ENCODE measurements around the gene SGCD. TPM values are rescaled to one million over a fixed set of nuclear protein-coding genes. Genes with fewer than 3 reads are reported as not detected.

Gene SGCD
- total and polyA plus RNA-seq, 10 donors: 0.26 to 5.3 (median 1.3) TPM

DNA sequence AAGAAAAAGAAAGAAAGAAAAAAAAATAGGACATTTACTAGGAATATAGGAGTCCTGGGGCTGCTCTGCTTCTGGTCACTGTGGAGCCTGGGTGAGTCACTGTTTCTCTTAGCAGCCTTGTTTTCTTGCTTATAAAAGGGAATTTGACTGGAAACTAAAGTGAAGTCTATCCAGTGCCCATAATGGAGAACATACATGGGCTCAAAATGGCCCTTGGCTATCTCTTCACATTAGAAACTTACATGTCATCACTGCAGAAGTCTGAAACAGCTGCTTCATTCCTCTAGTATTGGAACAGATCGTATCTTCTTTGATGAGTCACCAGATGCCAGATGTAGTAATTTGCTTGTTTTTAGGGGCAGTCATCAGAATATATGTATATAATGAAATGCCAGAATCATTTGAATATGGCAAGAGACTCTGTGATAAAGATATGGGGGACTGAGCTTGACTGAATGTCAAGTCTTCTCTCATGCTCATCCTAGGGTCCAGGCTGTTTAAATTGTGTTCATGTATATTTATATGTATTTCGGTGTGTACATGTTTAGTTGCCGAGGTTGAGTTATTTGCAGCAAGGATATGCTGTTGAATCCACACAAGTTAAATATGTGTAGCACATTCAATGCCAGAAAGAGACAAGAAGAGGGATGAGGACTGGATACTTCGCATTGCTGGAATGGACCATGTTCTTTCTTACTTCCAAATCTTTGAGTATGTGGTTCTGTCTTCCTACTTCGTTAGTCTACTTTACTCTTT, 56.7 kb downstream of the SGCD start:
- WGBS, 5 donors: 56 to 84% (median 59%) methylated on average over 5 of the region's 5 CpGs
- TF ChIP-seq POLR2A (IDR thresholded peaks at IDR 0.05) (no peak), POLR2AphosphoS5 (IDR thresholded peaks at IDR 0.05) (no peak)
- TF ChIP-seq, protein P1, sequence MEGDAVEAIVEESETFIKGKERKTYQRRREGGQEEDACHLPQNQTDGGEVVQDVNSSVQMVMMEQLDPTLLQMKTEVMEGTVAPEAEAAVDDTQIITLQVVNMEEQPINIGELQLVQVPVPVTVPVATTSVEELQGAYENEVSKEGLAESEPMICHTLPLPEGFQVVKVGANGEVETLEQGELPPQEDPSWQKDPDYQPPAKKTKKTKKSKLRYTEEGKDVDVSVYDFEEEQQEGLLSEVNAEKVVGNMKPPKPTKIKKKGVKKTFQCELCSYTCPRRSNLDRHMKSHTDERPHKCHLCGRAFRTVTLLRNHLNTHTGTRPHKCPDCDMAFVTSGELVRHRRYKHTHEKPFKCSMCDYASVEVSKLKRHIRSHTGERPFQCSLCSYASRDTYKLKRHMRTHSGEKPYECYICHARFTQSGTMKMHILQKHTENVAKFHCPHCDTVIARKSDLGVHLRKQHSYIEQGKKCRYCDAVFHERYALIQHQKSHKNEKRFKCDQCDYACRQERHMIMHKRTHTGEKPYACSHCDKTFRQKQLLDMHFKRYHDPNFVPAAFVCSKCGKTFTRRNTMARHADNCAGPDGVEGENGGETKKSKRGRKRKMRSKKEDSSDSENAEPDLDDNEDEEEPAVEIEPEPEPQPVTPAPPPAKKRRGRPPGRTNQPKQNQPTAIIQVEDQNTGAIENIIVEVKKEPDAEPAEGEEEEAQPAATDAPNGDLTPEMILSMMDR (IDR thresholded peaks at IDR 0.05 in 8 of 11, conservative IDR thresholded peaks at IDR 0.05 in 3 of 11): no peak
- H3K9me3 ChIP-seq: no peaks in the 10 kb centered on the region
- no peaks in the 10 kb centered on the region for H3K4me1 ChIP-seq
- DNase-seq: no peak
- H3K36me3 ChIP-seq: no peaks in the 10 kb centered on the region
- H3K4me3 ChIP-seq: no peak overlapping the region
- intact Hi-C loops (cut with DNase I; ENCODE audit: low total_unique reads): no loop called here
- no peak overlapping the region for H3K27ac ChIP-seq
- no peaks in the 10 kb centered on the region for H3K27me3 ChIP-seq (replicated peaks in 1 of 7)

DNA sequence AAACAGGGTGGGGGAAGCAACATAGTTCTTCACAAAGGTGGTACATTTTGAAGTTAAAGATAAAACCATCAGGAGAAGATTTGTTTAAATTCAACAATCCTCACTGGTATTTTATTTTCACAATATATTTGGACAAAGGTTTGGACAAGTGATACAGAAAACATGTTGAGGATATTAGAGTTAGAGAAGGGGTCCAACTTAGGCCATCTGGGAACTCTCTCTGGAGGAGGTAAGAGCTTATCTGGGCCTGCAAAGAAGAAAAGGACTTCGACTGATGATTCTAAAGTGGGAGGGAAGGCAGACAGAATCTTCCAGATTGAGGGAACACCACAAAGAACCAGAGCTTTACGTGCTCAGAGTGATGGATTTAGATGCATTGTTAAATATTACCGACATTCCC, 58.5 kb downstream of the SGCD start:
- WGBS, 5 donors: 68 to 74% (median 71%) methylated on average over 3 of the region's 3 CpGs
- no peak for DNase-seq
- Histone ChIP-seq H3K27ac (no peak overlapping the region), H3K9me3 (no peaks in the 10 kb centered on the region), H3K4me1 (no peaks in the 10 kb centered on the region), H3K36me3 (no peaks in the 10 kb centered on the region), H3K4me3 (no peak overlapping the region), H3K27me3 (replicated peaks in 1 of 7) (no peaks in the 10 kb centered on the region)
- TF ChIP-seq POLR2AphosphoS5 (IDR thresholded peaks at IDR 0.05) (no peak), POLR2A (IDR thresholded peaks at IDR 0.05) (no peak)
- TF ChIP-seq, protein P1 (IDR thresholded peaks at IDR 0.05 in 8 of 11, conservative IDR thresholded peaks at IDR 0.05 in 3 of 11): no peak
- intact Hi-C loops (cut with DNase I; ENCODE audit: low total_unique reads): no loop called here

DNA sequence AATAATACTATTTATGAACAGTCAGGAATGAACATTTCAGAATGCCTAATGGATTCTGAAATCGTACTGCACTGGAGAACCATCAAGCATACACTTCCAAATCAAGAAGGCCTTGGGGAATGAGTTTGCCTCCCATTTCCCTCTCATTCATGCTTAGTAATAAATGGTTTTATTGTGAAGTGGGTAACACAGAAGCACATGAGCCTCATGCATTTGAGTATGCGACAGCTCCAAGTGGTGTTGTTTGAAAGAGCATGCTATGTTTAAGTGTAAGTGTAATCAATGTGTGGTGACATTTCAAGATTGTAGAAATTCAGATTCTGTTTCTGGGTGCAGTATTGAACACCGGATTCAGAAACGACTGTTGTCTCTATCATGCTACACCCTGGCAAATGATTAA, 60.0 kb downstream of the SGCD start:
- intact Hi-C loops (cut with DNase I; ENCODE audit: low total_unique reads): no loop called here
- no peak overlapping the region for H3K4me3 ChIP-seq
- TF ChIP-seq, protein P1 (IDR thresholded peaks at IDR 0.05 in 8 of 11, conservative IDR thresholded peaks at IDR 0.05 in 3 of 11): no peak
- no peak for TF ChIP-seq POLR2AphosphoS5 (IDR thresholded peaks at IDR 0.05)
- no peak for TF ChIP-seq POLR2A (IDR thresholded peaks at IDR 0.05)
- DNase-seq: no peak
- 80 to 88% (median 87%) methylated on average over 4 of the region's 4 CpGs for WGBS, 5 donors
- H3K27ac ChIP-seq: no peak overlapping the region
- H3K9me3 ChIP-seq: no peaks in the 10 kb centered on the region
- H3K36me3 ChIP-seq: no peaks in the 10 kb centered on the region
- no peaks in the 10 kb centered on the region for H3K4me1 ChIP-seq
- no peaks in the 10 kb centered on the region for H3K27me3 ChIP-seq (replicated peaks in 1 of 7)

DNA sequence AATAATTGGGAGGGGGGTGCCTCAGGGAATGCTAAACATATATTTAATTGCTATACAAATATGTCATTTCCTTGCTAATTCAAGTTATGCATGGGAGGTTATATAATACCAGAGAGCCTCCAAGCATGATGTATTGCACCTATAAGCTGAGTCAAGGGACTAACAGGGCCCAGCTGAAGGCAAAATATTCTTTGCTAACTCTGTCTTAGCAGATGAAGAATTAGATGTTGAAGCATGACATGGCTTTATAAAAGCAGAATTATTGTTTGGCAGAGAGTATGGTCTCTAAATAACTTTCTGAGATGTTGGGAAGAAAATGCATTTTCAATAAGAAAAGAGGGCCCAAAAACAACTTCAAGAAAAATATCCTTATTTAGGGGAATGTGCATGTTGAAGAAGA, 60.4 kb downstream of the SGCD start:
- no peaks in the 10 kb centered on the region for H3K27me3 ChIP-seq (replicated peaks in 1 of 7)
- no peaks in the 10 kb centered on the region for H3K36me3 ChIP-seq
- no peak overlapping the region for H3K27ac ChIP-seq
- H3K4me1 ChIP-seq: no peaks in the 10 kb centered on the region
- intact Hi-C loops (cut with DNase I; ENCODE audit: low total_unique reads): no loop called here
- DNase-seq: no peak
- H3K4me3 ChIP-seq: no peak overlapping the region
- H3K9me3 ChIP-seq: no peaks in the 10 kb centered on the region
- TF ChIP-seq POLR2AphosphoS5 (IDR thresholded peaks at IDR 0.05): no peak
- TF ChIP-seq, protein P1 (IDR thresholded peaks at IDR 0.05 in 8 of 11, conservative IDR thresholded peaks at IDR 0.05 in 3 of 11): no peak

All from spleen (tissue), 11 donors.